ENCODE measurements around the gene SCN4B.
A peak's percentile ranks its signal among the peaks of the same experiment; 100 is the strongest.
"Not testable (repeated sequence)": the region's sequence is repeated elsewhere in the genome, so short reads cannot be mapped to it uniquely, and the experiment has no call there.

The SCN4B gene

GRCh38 chr11:118152552-118153471 is at the start of gene SCN4B:
TSS of gene SCN4B (minus strand) at chr11:118152823. CDS start at chr11:118152673, 150 bp downstream.
- DNase-seq (ENCODE audit: low read depth in 2 of 2): no peak

GRCh38 chr11:118201966-118202365 is 49.3 kb upstream of the SCN4B start:
- no peak for DNase-seq (ENCODE audit: low read depth in 2 of 2)

GRCh38 chr11:118200901-118201680 is 48.5 kb upstream of the SCN4B start:
- peak; percentile 47 to 67 for DNase-seq (ENCODE audit: low read depth in 2 of 2)

- no peak for DNase-seq (ENCODE audit: low read depth in 2 of 2)
Measured at GRCh38 chr11:118200497-118200896, 47.9 kb upstream of the SCN4B start.

- no peak for DNase-seq (ENCODE audit: low read depth in 2 of 2)
Measured at GRCh38 chr11:118199135-118199534, 46.5 kb upstream of the SCN4B start.

GRCh38 chr11:118198370-118198769 is 45.7 kb upstream of the SCN4B start:
- peak; percentile 75 to 77 for DNase-seq (ENCODE audit: low read depth in 2 of 2)

- no peak for DNase-seq (ENCODE audit: low read depth in 2 of 2)
Measured at GRCh38 chr11:118194835-118195627, 42.4 kb upstream of the SCN4B start.

GRCh38 chr11:118193910-118194566 is 41.4 kb upstream of the SCN4B start:
- DNase-seq (ENCODE audit: low read depth in 2 of 2): no peak

GRCh38 chr11:118192817-118193216 is 40.2 kb upstream of the SCN4B start:
- DNase-seq (ENCODE audit: low read depth in 2 of 2): not testable (repeated sequence)

- not testable (repeated sequence) for DNase-seq (ENCODE audit: low read depth in 2 of 2)
Measured at GRCh38 chr11:118190942-118191506, 38.4 kb upstream of the SCN4B start.

GRCh38 chr11:118186346-118187107 is 33.9 kb upstream of the SCN4B start:
- no peak for DNase-seq (ENCODE audit: low read depth in 2 of 2)

- DNase-seq (ENCODE audit: low read depth in 2 of 2): no peak
Measured at GRCh38 chr11:118184784-118185579, 32.4 kb upstream of the SCN4B start.

GRCh38 chr11:118183691-118184090 is 31.1 kb upstream of the SCN4B start:
- not testable (repeated sequence) for DNase-seq (ENCODE audit: low read depth in 2 of 2)

- DNase-seq (ENCODE audit: low read depth in 2 of 2): no peak
Measured at GRCh38 chr11:118180300-118180703, 27.7 kb upstream of the SCN4B start.

- DNase-seq (ENCODE audit: low read depth in 2 of 2): no peak
Measured at GRCh38 chr11:118176778-118177134, 24.1 kb upstream of the SCN4B start.

GRCh38 chr11:118175993-118176777 is 23.6 kb upstream of the SCN4B start, which contains the start of gene SCN2B:
TSS of gene SCN2B (minus strand) at chr11:118176639. CDS start at chr11:118176431, 208 bp downstream.
- no peak for DNase-seq (ENCODE audit: low read depth in 2 of 2)

GRCh38 chr11:118175031-118175992 is 22.7 kb upstream of the SCN4B start:
- no peak for DNase-seq (ENCODE audit: low read depth in 2 of 2)
